Fibroblast of skin of right biceps (primary cell): Measurements from ENCODE around the gene TNIK.
A peak's percentile ranks its signal among the peaks of the same experiment; 100 is the strongest.

ENCODE experiments used
- DNase-seq: peaks from one replicate; pipeline ENCODE4 v3.0.0-alpha.2; 2013

The TNIK gene

GRCh38 chr3:171057072-171057471, 403.1 kb downstream of the TNIK start:
- no peak for DNase-seq

- peak; percentile 39 for DNase-seq
Measured at GRCh38 chr3:171056528-171056927, 403.7 kb downstream of the TNIK start.

- DNase-seq: peak; percentile 73
Measured at GRCh38 chr3:171055336-171056178, 404.6 kb downstream of the TNIK start.

- no peak for DNase-seq
Measured at GRCh38 chr3:171054921-171055320, 405.3 kb downstream of the TNIK start.

GRCh38 chr3:171054231-171054630, 406.0 kb downstream of the TNIK start:
- no peak for DNase-seq

- DNase-seq: peak; percentile 73
Measured at GRCh38 chr3:171049861-171050444, 410.3 kb downstream of the TNIK start.

- DNase-seq: no peak
Measured at GRCh38 chr3:171046760-171047159, 413.4 kb downstream of the TNIK start.

GRCh38 chr3:171044835-171045793, 415.1 kb downstream of the TNIK start:
- DNase-seq: peak; percentile 59

- no peak for DNase-seq
Measured at GRCh38 chr3:171044384-171044783, 415.8 kb downstream of the TNIK start.

GRCh38 chr3:171039674-171040073, 420.5 kb downstream of the TNIK start:
- DNase-seq: no peak

- DNase-seq: no peak
Measured at GRCh38 chr3:171038342-171038741, 421.9 kb downstream of the TNIK start.

- peak; percentile 95 for DNase-seq
Measured at GRCh38 chr3:171028779-171029232, 431.4 kb downstream of the TNIK start.

- DNase-seq: peak; percentile 97
Measured at GRCh38 chr3:171028025-171028778, 432.0 kb downstream of the TNIK start.

- DNase-seq: no peak
Measured at GRCh38 chr3:171026597-171027293, 433.5 kb downstream of the TNIK start, which contains the start of gene SLC2A2. Gene SLC2A2, minus strand, starts transcription at chr3:171026720. Its CDS starts 50 bp downstream, at chr3:171026670.

GRCh38 chr3:171023566-171023965, 436.6 kb downstream of the TNIK start:
- no peak for DNase-seq

GRCh38 chr3:171021377-171021776, 438.8 kb downstream of the TNIK start:
- no peak for DNase-seq

GRCh38 chr3:171018156-171018935, 441.9 kb downstream of the TNIK start:
- peak; percentile 53 for DNase-seq

GRCh38 chr3:171013822-171014748, 446.1 kb downstream of the TNIK start:
- no peak for DNase-seq

- no peak for DNase-seq
Measured at GRCh38 chr3:171011873-171012336, 448.3 kb downstream of the TNIK start.
